Skin epidermis (tissue), 12 donors: ENCODE measurements around the gene ALDH6A1.

ENCODE experiments used
- H3K27ac ChIP-seq, 21 experiments: fragments of 200-600 bp; sonication (generic) in 11 of 21; one replicate each; pipeline ENCODE4 v1.5.0; 2020; ENCODE audit warnings: mild to moderate bottlenecking in 3 of 21, inconsistent platforms in 2 of 21, moderate library complexity in 2 of 21
- H3K4me3 ChIP-seq, 7 experiments: fragments of 200-600 bp; sonication (generic) in 2 of 7; one replicate each; pipeline ENCODE4 v1.5.0; 2020; ENCODE audit warnings: inconsistent platforms in 2 of 7, mild to moderate bottlenecking in 2 of 7, moderate library complexity in 1 of 7

ALDH6A1 gene

GRCh38 chr14:74064426-74064825 lies 19.8 kb downstream of the ALDH6A1 start:
- Histone ChIP-seq H3K27ac (no peak overlapping the region), H3K4me3 (no peak overlapping the region)

DNA sequence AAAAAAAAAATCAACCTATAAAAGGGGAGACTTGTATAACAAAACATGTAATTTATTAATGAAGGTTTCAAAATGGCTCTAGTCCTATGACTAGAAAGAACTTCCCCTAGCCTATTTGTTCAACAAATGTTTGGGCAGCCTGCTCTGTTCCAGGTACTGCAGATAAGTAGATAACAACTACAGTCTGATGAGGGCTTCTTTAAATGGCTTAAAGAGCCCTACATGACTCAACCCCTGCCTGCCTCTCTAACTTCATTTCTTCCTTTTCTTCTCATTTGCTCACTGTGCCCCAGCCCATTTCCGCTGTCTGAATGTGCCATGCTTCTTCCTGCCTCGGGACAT lies 21.5 kb downstream of the ALDH6A1 start:
- no peak overlapping the region for H3K4me3 ChIP-seq
- no peak overlapping the region for H3K27ac ChIP-seq

DNA sequence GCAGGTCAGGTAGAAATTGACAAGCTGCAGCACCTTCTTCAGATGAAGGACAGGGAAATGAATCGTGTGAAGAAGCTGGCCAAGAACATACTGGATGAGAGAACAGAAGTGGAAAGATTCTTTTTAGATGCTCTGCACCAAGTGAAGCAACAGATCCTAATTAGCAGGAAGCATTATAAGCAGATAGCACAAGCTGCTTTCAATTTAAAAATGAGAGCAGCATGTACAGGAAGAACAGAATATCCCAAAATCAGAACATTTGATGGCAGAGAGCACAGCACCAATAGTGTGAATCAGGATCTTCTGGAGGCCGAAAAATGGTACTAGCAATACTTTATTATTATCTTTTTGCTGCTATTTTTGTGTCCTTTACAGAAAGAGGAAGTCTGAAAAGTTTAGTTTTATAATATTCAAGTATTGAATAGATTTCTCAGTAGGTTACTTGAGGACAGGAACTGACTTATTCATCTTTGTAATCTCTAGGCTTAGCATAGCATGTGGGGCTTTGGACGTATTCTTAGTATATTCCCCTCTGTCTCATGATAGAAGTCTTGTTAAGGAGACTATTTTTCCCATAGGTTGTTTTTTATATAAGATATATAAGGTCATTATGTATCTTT lies 34.3 kb downstream of the ALDH6A1 start:
- Histone ChIP-seq H3K4me3 (no peak overlapping the region), H3K27ac (peak overlapping the region in 2 of 21 experiments; percentile 20 to 22)

DNA sequence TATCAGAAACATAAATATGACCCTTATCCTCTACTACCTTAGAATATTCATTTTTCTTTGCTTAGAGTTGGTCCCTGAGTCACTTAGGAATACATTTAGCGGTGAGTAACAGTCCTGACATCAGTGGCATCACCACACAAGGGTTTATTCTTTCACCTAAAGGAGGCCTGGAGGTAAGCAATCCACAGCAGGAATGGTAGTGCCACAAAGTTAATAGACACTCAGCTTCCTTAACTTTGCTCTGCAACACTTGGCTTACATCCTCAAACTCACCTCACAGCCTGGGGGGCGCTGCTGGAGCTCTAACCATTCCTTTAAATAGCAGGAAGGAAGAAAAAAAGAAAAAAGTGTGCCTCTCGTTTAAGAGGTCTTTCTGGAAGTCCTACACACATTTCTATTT lies 36.0 kb downstream of the ALDH6A1 start:
- Histone ChIP-seq H3K4me3 (no peak overlapping the region), H3K27ac (no peak overlapping the region)

GRCh38 chr14:74045522-74045921 lies 38.7 kb downstream of the ALDH6A1 start:
- Histone ChIP-seq H3K4me3 (no peak overlapping the region), H3K27ac (no peak overlapping the region)

DNA sequence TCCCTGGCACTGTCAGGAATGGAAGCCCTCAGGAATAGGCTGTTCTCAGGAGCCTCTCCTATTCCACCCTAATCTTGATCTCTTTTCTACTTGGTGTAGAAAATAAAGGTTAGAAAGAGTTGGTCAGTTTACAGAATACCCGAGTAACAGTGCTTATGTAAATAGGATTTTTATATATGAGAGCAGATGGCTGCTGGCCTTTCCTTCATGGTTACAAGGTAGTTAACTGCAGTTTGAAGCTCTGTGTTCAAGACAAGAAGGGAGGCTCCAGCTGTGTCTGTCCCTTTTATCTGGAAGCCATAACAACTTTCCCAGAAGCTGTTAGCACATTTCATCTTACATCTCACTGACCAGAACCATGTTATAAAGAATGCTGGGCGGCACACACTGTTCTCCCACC lies 42.0 kb downstream of the ALDH6A1 start:
- Histone ChIP-seq H3K4me3 (no peak overlapping the region), H3K27ac (no peak overlapping the region)

- Histone ChIP-seq H3K27ac (no peak overlapping the region), H3K4me3 (no peak overlapping the region)
Measured at GRCh38 chr14:74038020-74038859, 46.0 kb downstream of the ALDH6A1 start.

DNA sequence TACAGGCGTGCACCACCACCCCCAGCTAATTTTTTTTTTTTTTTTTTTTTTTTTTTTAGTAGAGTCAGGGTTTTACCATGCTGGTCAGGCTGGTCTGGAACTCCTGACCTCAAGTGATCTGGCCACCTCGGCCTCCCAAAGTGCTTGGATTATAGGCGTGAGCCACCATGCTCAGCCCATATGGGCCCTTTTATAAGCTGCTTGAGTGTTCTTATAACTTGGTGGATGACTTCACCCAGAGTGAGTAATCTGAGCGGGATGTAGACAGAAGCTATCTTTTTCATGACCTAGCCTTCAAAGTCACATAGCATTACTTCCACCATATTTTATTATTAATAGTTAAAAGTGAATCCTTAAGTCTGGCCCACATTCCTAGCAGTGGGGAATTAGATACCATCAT lies 48.7 kb downstream of the ALDH6A1 start:
- Histone ChIP-seq H3K4me3 (no peak overlapping the region), H3K27ac (no peak overlapping the region)

DNA sequence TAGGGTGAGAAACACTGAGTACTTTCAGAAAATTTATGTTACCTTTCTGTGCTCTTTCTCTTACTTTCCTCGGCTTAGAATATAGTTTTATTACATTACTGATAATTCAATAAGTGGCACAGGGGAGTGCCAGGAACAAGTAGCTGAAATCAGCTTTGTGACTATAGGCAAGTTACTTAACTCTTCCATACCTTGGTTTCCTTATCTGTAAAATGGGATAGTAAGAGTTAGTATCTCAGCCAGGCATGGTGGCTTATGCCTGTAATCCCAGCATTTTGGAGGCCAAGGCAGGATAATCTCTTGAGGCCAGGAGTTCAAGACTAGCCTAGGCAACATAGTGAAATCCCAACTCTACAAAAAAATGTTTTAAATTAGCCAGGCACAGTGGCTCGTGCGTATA lies 49.7 kb downstream of the ALDH6A1 start:
- Histone ChIP-seq H3K27ac (no peak overlapping the region), H3K4me3 (no peak overlapping the region)

GRCh38 chr14:74029136-74029535 lies 55.1 kb downstream of the ALDH6A1 start:
- Histone ChIP-seq H3K27ac (no peak overlapping the region), H3K4me3 (no peak overlapping the region)

DNA sequence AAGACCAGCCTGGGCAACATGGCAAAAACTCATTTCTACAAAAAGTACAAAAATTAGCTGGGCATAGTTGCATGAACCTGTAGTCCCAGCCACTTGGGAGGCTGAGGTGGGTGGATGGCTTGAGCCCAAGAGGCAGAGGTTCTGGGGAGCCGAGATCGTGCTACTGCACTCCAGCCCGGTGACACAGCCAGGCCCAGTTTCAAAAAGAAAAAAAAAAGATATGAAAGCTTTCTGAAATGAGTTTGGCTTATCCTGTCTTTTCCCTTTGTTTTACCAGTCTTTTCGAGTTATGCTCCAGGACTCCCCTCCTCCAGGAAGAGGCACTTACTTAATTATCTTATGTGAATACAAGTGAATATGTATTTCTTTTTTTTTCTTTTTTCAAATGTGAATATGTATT lies 61.9 kb downstream of the ALDH6A1 start:
- H3K27ac ChIP-seq: no peak overlapping the region
- H3K4me3 ChIP-seq: no peak overlapping the region

GRCh38 chr14:74019408-74020137 lies 64.7 kb downstream of the ALDH6A1 start:
- Histone ChIP-seq H3K4me3 (peak overlapping the region; percentile 57 to 94 (median 81)), H3K27ac (peak overlapping the region in 19 of 21 experiments; percentile 35 to 98 (median 93))

DNA sequence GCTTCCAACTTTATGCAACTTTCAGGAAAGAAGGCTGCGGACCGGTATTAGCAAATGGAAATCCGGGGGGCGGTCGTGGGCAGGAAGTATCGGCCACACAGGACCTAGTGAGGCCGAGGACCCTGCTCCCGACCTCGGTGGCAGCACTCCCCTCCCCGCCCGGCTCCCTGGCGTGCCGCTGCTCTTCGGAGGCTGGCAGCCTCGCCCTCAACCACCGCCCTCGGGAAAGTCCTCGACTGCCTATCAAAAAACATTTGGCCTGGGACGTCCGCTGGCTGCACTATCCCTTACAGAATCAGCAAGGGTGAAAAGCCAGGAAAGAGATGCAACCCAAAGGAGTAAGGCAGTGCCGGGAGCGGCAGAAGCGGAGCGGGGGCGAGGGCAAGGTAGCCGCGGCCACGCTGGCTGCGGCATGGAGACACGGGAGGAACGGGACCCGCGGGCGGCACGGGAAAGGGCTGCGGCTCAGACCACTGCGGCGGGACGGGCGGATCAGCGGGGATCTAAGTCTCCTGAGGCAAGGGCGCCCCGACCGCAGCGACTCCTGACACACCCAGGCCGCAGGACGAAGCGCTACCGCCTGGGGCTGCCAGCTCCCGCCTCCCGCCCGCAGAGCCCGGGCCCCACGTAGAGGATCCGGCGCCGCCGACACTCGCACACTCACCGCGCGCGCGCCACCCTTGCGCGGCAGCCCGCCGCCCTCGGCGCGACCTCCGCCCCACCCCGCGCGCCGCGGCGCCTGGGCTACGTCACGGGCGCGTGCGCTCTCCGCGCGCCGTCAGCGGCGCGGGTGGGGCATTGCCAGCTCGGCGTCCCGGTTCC lies 65.5 kb downstream of the ALDH6A1 start, which contains the start of the genes BBOF1 and ENTPD5:
Gene BBOF1 (plus strand): TSS at position 764 of the 822 bp plus-strand sequence. CDS start 130 bp downstream, outside the sequence.
Gene ENTPD5 (minus strand): TSS at position 703 of the 822 bp plus-strand sequence. CDS start 31,186 bp downstream, outside the sequence.
- Histone ChIP-seq H3K4me3 (peak within 1 kb of the TSS; percentile 57 to 94 (median 81)), H3K27ac (peak within 1 kb of the TSS; percentile 68 to 98 (median 95))

DNA sequence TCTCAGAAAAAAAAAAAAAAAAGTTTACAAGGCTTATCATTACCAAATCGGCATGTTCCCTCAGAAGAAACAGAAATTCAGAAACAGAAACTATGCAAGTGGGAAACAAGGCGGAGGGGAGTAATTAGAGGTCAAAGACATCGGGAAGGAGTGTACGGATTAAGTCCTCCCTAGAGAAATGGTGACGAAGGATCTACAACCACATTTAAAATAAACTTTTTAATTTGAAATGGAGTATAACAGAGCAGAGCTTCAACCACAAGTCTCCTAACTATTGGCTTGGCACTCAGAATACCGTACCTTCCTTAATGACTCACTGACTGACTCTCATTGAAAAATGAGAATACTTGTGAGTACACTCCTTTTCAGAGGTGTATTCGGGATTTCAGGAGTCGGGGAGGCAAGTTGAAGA lies 66.1 kb downstream of the ALDH6A1 start:
- Histone ChIP-seq H3K27ac (peak overlapping the region in 20 of 21 experiments; percentile 68 to 98 (median 95)), H3K4me3 (peak overlapping the region; percentile 57 to 94 (median 81))

DNA sequence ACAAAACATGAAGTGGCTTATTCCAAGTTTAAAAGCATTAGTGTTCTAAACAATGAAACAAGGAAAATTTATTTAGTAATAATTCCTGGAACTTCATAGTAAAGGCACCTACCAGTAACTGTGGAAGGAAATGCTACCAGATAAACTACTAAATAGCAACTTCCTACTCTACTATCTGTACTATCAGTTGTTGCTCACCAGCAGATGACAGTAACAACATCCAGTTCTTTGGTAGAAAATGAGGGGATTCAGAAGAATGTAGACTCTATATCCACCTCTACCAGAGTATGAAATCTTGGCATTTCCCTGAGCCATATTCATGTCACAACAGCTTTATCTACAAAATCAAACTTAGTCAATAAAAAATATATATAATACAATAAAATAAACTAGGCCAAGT lies 68.3 kb downstream of the ALDH6A1 start:
- H3K4me3 ChIP-seq: no peak overlapping the region
- no peak overlapping the region for H3K27ac ChIP-seq

DNA sequence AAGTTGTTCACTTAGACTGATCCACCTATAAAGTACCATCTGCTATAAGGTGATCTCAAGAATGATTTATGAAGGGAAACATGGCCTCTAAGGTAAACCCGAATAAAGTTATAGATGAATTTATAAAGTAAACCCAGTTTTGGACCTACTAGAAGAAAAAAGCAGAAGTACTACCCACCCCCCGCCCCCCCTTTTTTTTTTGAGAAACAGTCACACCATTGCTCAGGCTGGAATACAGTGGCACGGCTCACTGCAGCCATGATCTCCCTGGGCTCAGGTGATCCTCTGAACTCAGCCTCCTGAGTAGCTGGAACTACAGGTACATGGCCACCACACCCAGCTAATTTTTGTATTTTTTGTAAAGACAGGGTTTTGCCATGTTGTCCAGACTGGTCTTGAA lies 69.1 kb downstream of the ALDH6A1 start:
- no peak overlapping the region for H3K27ac ChIP-seq
- H3K4me3 ChIP-seq: no peak overlapping the region

- no peak overlapping the region for H3K27ac ChIP-seq
Measured at GRCh38 chr14:74014299-74014698, 70.0 kb downstream of the ALDH6A1 start.

DNA sequence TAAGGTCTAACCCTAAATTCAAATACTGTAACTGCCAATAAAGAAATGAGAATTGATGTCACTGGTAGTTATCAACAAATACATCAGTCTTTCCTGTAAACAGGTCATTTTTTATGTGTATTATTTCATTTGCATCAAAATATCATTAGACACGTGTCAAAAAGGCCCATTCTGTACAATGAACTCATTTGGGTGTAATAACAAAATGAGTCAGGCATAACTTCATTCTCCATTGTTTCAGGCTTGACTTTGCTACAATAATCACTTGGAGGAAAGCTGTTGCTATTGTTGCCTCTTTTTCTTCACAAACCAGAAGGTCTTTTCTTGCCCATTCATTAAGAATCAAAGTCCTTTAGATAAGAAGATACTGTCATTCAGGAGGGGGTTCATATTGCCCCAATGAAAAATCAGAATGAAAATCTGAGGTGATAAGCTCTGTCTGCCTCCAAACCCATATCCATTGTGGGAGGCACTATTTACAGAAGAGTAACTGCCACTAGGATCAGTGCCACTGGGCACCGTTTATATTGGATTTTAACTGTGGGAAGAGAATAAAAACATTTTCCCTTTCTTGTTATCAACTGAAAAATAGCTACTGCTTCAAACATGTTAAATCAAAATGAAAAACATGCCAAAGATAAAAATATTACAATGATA lies 75.3 kb downstream of the ALDH6A1 start:
- no peak overlapping the region for H3K27ac ChIP-seq
- no peak overlapping the region for H3K4me3 ChIP-seq

More at GRCh38 chr14:74014299-74014698, 70.0 kb downstream of the ALDH6A1 start:
- H3K4me3 ChIP-seq: no peak overlapping the region
